ENCODE results near the gene NEIL3. TPM values are rescaled to one million over a fixed set of nuclear protein-coding genes. Genes with fewer than 3 reads are reported as not detected.
A peak's percentile ranks its signal among the peaks of the same experiment; 100 is the strongest.

The NEIL3 gene
- total and polyA plus RNA-seq, 2 of the 8 experiments (the other 6 are each of a cell fraction or from before 2014, with no cell fraction given): 5.5 to 11.0 TPM

DNA sequence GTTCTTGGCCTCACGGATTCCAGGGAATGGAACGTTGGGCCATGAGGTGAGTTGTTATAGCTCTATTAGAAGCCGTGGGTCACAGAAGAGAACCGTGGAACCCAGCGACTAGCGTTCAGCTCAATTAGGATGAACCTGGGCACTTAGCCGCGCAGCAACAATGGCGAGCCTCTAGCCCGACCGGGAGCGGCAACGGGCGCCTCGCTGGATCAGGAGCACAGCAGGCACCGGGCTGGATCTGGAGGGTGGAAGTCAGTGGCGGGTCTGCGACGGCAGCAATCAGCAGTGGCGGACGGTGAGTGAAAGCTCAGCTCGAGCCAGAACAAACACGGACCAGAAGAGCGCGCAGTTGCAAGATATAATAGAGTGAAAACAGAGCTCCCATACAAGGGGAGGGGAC lies 98.3 kb downstream of the NEIL3 start (continued):
- no peak for TF ChIP-seq CREB1 (IDR thresholded peaks at IDR 0.05)

DNA sequence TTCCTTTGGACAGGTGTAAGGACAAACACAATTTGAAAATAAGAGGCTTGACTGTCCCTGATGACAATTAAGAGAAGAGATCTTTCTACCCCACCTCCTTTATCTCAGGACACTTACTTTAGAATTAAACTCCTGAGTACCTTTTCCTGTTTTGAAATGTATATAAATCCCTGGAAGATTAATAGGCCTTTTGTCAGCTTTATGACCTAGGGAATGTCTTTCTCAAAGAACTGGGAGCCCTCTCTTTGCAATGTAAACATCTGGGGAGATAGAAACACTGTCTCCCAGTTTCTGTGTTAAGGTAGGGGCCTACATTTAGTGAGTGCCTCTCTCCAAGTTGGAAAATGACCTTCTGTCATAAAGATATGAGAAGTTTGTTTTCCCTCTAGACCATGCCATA lies 100.9 kb downstream of the NEIL3 start:
- H4K20me1 ChIP-seq (replicated peaks in 1 of 2; ENCODE audit: control insufficient read depth in 1 of 2, insufficient read depth in 2 of 2, low read length in 2 of 2): no peaks in the 10 kb centered on the region
- no peak overlapping the region for H2BK15ac ChIP-seq (ENCODE audit: low read length)
- DNase-seq (ENCODE audit: low read depth in 1 of 2, low spot score in 2 of 2) (no peak), FAIRE-seq (no peak)
- H3K4ac ChIP-seq (replicated peaks; ENCODE audit: insufficient read length, low read depth, low read length): no peak overlapping the region
- no peak overlapping the region for H2BK12ac ChIP-seq (ENCODE audit: low read depth, low read length)
- no peak overlapping the region for H4K91ac ChIP-seq (replicated peaks; ENCODE audit: insufficient read length, low read length)
- H3K79me2 ChIP-seq (ENCODE audit: control insufficient read depth in 1 of 2, insufficient read depth in 2 of 2, low read length in 2 of 2): no peaks in the 10 kb centered on the region
- H3K23me2 ChIP-seq (ENCODE audit: low read depth, low read length): no peaks in the 10 kb centered on the region
- no peak overlapping the region for H3K18ac ChIP-seq (ENCODE audit: extremely low read depth, low read length)
- H3K9ac ChIP-seq (replicated peaks in 1 of 4; ENCODE audit: extremely low read depth in 1 of 4, low read depth in 3 of 4, low read length in 3 of 4): no peak overlapping the region
- H3K23ac ChIP-seq (ENCODE audit: insufficient read length): no peak overlapping the region
- no peaks in the 10 kb centered on the region for H3K36me3 ChIP-seq (ENCODE audit: control insufficient read depth in 2 of 4, insufficient read depth in 4 of 4, low read length in 3 of 4)
- no peaks in the 10 kb centered on the region for H3K4me1 ChIP-seq (replicated peaks in 1 of 4; ENCODE audit: control insufficient read depth in 3 of 4, insufficient read depth in 4 of 4, low read length in 3 of 4)
- H3K4me3 ChIP-seq (ENCODE audit: extremely low read depth in 1 of 4, insufficient read depth in 2 of 4, low read depth in 3 of 4, low read length in 4 of 4): no peak overlapping the region
- H2BK20ac ChIP-seq (ENCODE audit: low read length): no peak overlapping the region
- CTCF ChIA-PET (ENCODE audit: partially characterized antibody): interaction anchor here (1.5 to 1.6 kb wide), 2 partner anchors 30 to 161 kb away, joined by 4 to 8 read pairs; no protein-coding TSS in a partner anchor
- no peak overlapping the region for H2AK5ac ChIP-seq (ENCODE audit: low read depth, low read length)
- H2AFZ ChIP-seq (ENCODE audit: low read length): peak overlapping the region; percentile 85; the same call in 1 of the 2 replicates
- H3K56ac ChIP-seq (replicated peaks; ENCODE audit: insufficient read length, low read depth, low read length): no peak overlapping the region
- H3K79me1 ChIP-seq (ENCODE audit: low read depth, low read length): no peaks in the 10 kb centered on the region
- H3K4me2 ChIP-seq (ENCODE audit: insufficient read depth in 1 of 2, low read depth in 2 of 2, low read length in 2 of 2): no peak overlapping the region
- H2BK120ac ChIP-seq (replicated peaks; ENCODE audit: low read depth, low read length): no peak overlapping the region
- H3K27ac ChIP-seq (ENCODE audit: low read depth, low read length): no peak overlapping the region
- no peak overlapping the region for H4K8ac ChIP-seq (ENCODE audit: extremely low read depth, insufficient read depth, low read length)
- H3K27me3 ChIP-seq (replicated peaks in 1 of 4; ENCODE audit: control insufficient read depth in 3 of 4, extremely low read depth in 1 of 4, insufficient read depth in 3 of 4, low read length in 3 of 4): no peaks in the 10 kb centered on the region
- H4K5ac ChIP-seq (ENCODE audit: insufficient read length, low read depth, low read length): no peak overlapping the region
- POLR2A ChIA-PET (ENCODE audit: partially characterized antibody): no interaction called here
- H3K14ac ChIP-seq (ENCODE audit: insufficient read length): no peak overlapping the region
- TF ChIP-seq TBP (IDR thresholded peaks at IDR 0.05; ENCODE audit: low read depth, low read length) (no peak), SIN3A (conservative IDR thresholded peaks at IDR 0.05 in 1 of 2, IDR thresholded peaks at IDR 0.05 in 1 of 2; ENCODE audit: low read depth in 1 of 2, low read length in 2 of 2) (no peak)
- no peak overlapping the region for H2BK5ac ChIP-seq (ENCODE audit: low read depth, low read length)
- H3K9me3 ChIP-seq (ENCODE audit: insufficient read depth in 2 of 2, low read depth in 1 of 2, low read length in 1 of 2): no peaks in the 10 kb centered on the region; a peak in 1 of 4 replicates

Measured in H1 (cell line).